SU-DHL-6 (cell line): Measurements from ENCODE around the gene TAT.

Source experiments
- CTCF ChIP-seq: fragments of 200-600 bp; sonication (generic); IDR thresholded peaks from one replicate; pipeline ENCODE4 v1.5.1; 2017; ENCODE audit warnings: antibody characterized with exemption, mild to moderate bottlenecking, low read length, moderate library complexity; ENCODE audit not compliant: insufficient read depth, poor library complexity, severe bottlenecking
- EZH2phosphoT487 ChIP-seq: fragments of 200-600 bp; sonication (generic), shearing (Covaris generic); conservative IDR thresholded peaks from 2 replicates; pipeline ENCODE4 v1.6.1; 2018; ENCODE audit warnings: mild to moderate bottlenecking, antibody characterized with exemption, low read length, moderate library complexity, mixed read lengths

- no peak for TF ChIP-seq CTCF
- TF ChIP-seq EZH2phosphoT487: no peak
Measured at GRCh38 chr16:71573387-71574094, 3.4 kb downstream of the TAT start.
